ENCODE measurements around the gene TIPIN. TPM values are rescaled to one million over a fixed set of nuclear protein-coding genes. Genes with fewer than 3 reads are reported as not detected.
"Not testable (repeated sequence)": the region's sequence is repeated elsewhere in the genome, so short reads cannot be mapped to it uniquely, and the experiment has no call there.

TIPIN gene
- total RNA-seq, 1 experiment from 2014 or later = 14.2 TPM

DNA sequence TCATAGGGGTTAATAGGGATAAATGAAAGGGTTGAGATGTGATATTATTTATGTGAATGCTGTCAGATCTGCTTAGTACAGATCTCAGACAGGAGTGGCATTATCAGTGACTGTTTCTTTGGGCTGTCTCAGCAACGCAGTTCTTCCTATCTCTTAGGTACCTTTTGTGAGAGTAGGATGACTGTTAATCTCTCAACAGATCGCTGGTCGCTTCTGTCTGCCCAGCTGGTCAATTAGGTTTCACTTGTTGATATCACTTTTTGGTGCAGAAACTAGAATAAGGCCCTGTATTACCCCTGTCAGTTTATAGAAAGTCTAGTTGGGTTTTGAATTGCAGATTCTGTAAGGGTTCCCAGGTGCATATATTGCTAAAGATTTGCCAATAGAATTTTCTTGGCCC, 46.7 kb downstream of the TIPIN start:
- H3K36me3 ChIP-seq (ENCODE audit: low read depth, low read length) = peaks cover 3% of the 10 kb centered on the region; the same call in 1 of the 2 replicates
- DNase-seq (no peak), ATAC-seq (no peak)
- H3K27ac ChIP-seq (ENCODE audit: low read length) = no peak overlapping the region
- no peaks in the 10 kb centered on the region for H3K79me2 ChIP-seq (ENCODE audit: low read length)
- no peaks in the 10 kb centered on the region for H3K4me1 ChIP-seq (ENCODE audit: insufficient read depth, low read length)
- ChIA-PET POLR2A (ENCODE audit: unreplicated experiment) (no interaction called here), CTCF (no interaction called here)
- intact Hi-C loops (cut with micrococcal nuclease) = no loop called here
- no peaks in the 10 kb centered on the region for H3K9me3 ChIP-seq (ENCODE audit: low read length)
- H3K4me3 ChIP-seq (ENCODE audit: low read length) = no peak overlapping the region
- TF ChIP-seq EZH2 (IDR thresholded peaks at IDR 0.05; ENCODE audit: low read length, unreplicated experiment) (no peak), EZH2phosphoT487 (IDR thresholded peaks at IDR 0.05; ENCODE audit: borderline replicate concordance, low read length) (no peak)
- TF ChIP-seq, protein P1, sequence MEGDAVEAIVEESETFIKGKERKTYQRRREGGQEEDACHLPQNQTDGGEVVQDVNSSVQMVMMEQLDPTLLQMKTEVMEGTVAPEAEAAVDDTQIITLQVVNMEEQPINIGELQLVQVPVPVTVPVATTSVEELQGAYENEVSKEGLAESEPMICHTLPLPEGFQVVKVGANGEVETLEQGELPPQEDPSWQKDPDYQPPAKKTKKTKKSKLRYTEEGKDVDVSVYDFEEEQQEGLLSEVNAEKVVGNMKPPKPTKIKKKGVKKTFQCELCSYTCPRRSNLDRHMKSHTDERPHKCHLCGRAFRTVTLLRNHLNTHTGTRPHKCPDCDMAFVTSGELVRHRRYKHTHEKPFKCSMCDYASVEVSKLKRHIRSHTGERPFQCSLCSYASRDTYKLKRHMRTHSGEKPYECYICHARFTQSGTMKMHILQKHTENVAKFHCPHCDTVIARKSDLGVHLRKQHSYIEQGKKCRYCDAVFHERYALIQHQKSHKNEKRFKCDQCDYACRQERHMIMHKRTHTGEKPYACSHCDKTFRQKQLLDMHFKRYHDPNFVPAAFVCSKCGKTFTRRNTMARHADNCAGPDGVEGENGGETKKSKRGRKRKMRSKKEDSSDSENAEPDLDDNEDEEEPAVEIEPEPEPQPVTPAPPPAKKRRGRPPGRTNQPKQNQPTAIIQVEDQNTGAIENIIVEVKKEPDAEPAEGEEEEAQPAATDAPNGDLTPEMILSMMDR (conservative IDR thresholded peaks at IDR 0.05; ENCODE audit: low read depth, low read length) = no peak
- no peaks in the 10 kb centered on the region for H3K9me2 ChIP-seq (replicated peaks; ENCODE audit: low read length)
- H3K4me2 ChIP-seq (ENCODE audit: low read length) = no peak overlapping the region
- H3K9ac ChIP-seq (ENCODE audit: low read length) = no peak overlapping the region
- no peak overlapping the region for H2AFZ ChIP-seq (ENCODE audit: low read length)
- H3F3A ChIP-seq (ENCODE audit: low read length, unreplicated experiment) = no peaks in the 10 kb centered on the region
- BruUV-seq (replicated peaks) = no TSS peak
- H4K20me1 ChIP-seq (ENCODE audit: low read length) = no peaks in the 10 kb centered on the region
- H3K27me3 ChIP-seq (ENCODE audit: low read length) = no peaks in the 10 kb centered on the region

DNA sequence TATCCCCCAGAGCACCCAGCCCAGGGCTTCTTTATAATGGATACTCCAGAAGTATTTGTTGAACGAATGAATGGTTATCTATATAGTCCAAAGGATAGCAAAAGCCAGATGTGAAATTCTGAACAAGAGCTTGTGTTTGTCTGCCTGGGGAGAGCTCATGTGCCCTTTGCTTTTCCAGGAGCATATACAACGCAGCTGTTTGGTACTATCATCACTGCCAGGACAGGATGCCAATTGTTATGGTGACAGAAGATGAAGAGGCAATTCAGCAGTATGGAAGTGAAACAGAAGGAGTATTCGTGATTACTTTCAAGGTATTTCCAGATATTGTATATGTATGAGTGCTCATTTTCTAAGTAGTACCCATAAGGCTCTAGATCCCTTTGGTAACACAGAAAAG, 48.0 kb downstream of the TIPIN start:
- Histone ChIP-seq H3K36me3 (ENCODE audit: low read depth, low read length) (peaks cover 3% of the 10 kb centered on the region; the same call in 1 of the 2 replicates), H3K9me2 (replicated peaks; ENCODE audit: low read length) (no peaks in the 10 kb centered on the region), H3K79me2 (ENCODE audit: low read length) (no peaks in the 10 kb centered on the region), H4K20me1 (ENCODE audit: low read length) (no peaks in the 10 kb centered on the region), H3K9ac (ENCODE audit: low read length) (no peak overlapping the region), H3K4me2 (ENCODE audit: low read length) (no peak overlapping the region), H3K27me3 (ENCODE audit: low read length) (no peaks in the 10 kb centered on the region), H2AFZ (ENCODE audit: low read length) (no peak overlapping the region), H3K9me3 (ENCODE audit: low read length) (no peaks in the 10 kb centered on the region), H3K27ac (ENCODE audit: low read length) (no peak overlapping the region), H3K4me1 (ENCODE audit: insufficient read depth, low read length) (no peaks in the 10 kb centered on the region), H3K4me3 (ENCODE audit: low read length) (no peak overlapping the region), H3F3A (ENCODE audit: low read length, unreplicated experiment) (no peaks in the 10 kb centered on the region)
- ChIA-PET CTCF (no interaction called here), POLR2A (ENCODE audit: unreplicated experiment) (no interaction called here)
- DNase-seq = no peak
- intact Hi-C loops (cut with micrococcal nuclease) = no loop called here
- no peak for ATAC-seq
- BruUV-seq (replicated peaks) = no TSS peak
- TF ChIP-seq EZH2 (IDR thresholded peaks at IDR 0.05; ENCODE audit: low read length, unreplicated experiment) (no peak), EZH2phosphoT487 (IDR thresholded peaks at IDR 0.05; ENCODE audit: borderline replicate concordance, low read length) (no peak)
- TF ChIP-seq, protein P1 (conservative IDR thresholded peaks at IDR 0.05; ENCODE audit: low read depth, low read length) = no peak

DNA sequence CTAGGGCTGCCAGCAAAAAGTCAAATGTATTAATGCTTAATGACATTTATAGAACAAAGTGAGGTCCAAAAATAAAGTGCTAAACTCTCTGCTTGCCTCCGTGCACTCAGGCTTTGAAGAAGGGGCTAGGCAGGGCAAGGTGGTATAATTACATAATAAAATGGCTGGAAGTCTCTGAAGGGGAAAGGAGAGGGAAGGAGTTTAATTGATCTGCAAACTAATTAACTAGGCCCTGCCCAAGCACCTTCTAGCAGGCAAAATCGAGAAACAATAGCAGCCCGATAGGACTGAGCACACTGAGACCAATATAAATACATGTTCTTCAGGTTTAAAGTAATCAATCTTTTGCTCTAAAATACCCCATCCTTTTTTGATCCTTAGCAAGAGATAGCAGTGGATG, 50.1 kb downstream of the TIPIN start:
- H3K36me3 ChIP-seq (ENCODE audit: low read depth, low read length) = peaks cover 3% of the 10 kb centered on the region; the same call in 1 of the 2 replicates
- no TSS peak for BruUV-seq (replicated peaks)
- ATAC-seq = no peak

DNA sequence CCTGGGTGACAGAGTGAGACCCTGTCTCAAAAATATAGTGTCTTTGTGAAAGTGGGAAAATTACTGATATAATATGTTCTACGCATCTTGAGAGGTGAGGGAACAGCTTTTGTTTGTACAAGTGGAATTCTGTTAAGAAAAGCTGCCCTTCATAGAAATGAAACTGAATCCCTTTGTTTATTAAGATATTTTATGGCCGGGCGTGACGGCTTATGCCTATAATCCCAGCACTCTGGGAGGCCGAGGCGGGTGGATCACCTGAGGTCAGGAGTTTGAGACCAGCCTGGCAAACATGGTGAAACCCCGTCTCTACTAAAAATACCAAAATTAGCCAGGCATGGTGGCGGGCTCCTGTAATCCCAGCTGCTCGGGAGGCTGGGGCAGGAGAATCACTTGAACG, 52.1 kb downstream of the TIPIN start:
- CTCF ChIA-PET; H3K27ac ChIP-seq (ENCODE audit: low read length); H3K9me2 ChIP-seq (replicated peaks; ENCODE audit: low read length); BruUV-seq (replicated peaks); ATAC-seq; H4K20me1 ChIP-seq (ENCODE audit: low read length); H3K4me3 ChIP-seq (ENCODE audit: low read length); H3K36me3 ChIP-seq (ENCODE audit: low read depth, low read length); H3K4me2 ChIP-seq (ENCODE audit: low read length); H3K9me3 ChIP-seq (ENCODE audit: low read length); H3K27me3 ChIP-seq (ENCODE audit: low read length); H3K9ac ChIP-seq (ENCODE audit: low read length); H3K79me2 ChIP-seq (ENCODE audit: low read length); intact Hi-C loops (cut with micrococcal nuclease); POLR2A ChIA-PET (ENCODE audit: unreplicated experiment); H2AFZ ChIP-seq (ENCODE audit: low read length); DNase-seq; H3K4me1 ChIP-seq (ENCODE audit: insufficient read depth, low read length); H3F3A ChIP-seq (ENCODE audit: low read length, unreplicated experiment): not testable (repeated sequence)

More for the DNA sequence above, 50.1 kb downstream of the TIPIN start:
- DNase-seq = no peak
- Histone ChIP-seq H3F3A (ENCODE audit: low read length, unreplicated experiment) (no peaks in the 10 kb centered on the region), H2AFZ (ENCODE audit: low read length) (no peak overlapping the region), H3K4me3 (ENCODE audit: low read length) (no peak overlapping the region), H3K4me1 (ENCODE audit: insufficient read depth, low read length) (no peaks in the 10 kb centered on the region), H4K20me1 (ENCODE audit: low read length) (no peaks in the 10 kb centered on the region), H3K27ac (ENCODE audit: low read length) (no peak overlapping the region), H3K9ac (ENCODE audit: low read length) (no peak overlapping the region), H3K79me2 (ENCODE audit: low read length) (no peaks in the 10 kb centered on the region), H3K4me2 (ENCODE audit: low read length) (no peak overlapping the region), H3K9me3 (ENCODE audit: low read length) (no peaks in the 10 kb centered on the region), H3K9me2 (replicated peaks; ENCODE audit: low read length) (no peaks in the 10 kb centered on the region), H3K27me3 (ENCODE audit: low read length) (no peaks in the 10 kb centered on the region)
- TF ChIP-seq, protein P1 (conservative IDR thresholded peaks at IDR 0.05; ENCODE audit: low read depth, low read length) = no peak
- no peak for TF ChIP-seq EZH2phosphoT487 (IDR thresholded peaks at IDR 0.05; ENCODE audit: borderline replicate concordance, low read length)
- TF ChIP-seq EZH2 (IDR thresholded peaks at IDR 0.05; ENCODE audit: low read length, unreplicated experiment) = no peak
- ChIA-PET CTCF (no interaction called here), POLR2A (ENCODE audit: unreplicated experiment) (no interaction called here)
- intact Hi-C loops (cut with micrococcal nuclease) = no loop called here

Data from PC-3 (cell line).